ENCODE results near the gene OVAAL.

Gene OVAAL

DNA sequence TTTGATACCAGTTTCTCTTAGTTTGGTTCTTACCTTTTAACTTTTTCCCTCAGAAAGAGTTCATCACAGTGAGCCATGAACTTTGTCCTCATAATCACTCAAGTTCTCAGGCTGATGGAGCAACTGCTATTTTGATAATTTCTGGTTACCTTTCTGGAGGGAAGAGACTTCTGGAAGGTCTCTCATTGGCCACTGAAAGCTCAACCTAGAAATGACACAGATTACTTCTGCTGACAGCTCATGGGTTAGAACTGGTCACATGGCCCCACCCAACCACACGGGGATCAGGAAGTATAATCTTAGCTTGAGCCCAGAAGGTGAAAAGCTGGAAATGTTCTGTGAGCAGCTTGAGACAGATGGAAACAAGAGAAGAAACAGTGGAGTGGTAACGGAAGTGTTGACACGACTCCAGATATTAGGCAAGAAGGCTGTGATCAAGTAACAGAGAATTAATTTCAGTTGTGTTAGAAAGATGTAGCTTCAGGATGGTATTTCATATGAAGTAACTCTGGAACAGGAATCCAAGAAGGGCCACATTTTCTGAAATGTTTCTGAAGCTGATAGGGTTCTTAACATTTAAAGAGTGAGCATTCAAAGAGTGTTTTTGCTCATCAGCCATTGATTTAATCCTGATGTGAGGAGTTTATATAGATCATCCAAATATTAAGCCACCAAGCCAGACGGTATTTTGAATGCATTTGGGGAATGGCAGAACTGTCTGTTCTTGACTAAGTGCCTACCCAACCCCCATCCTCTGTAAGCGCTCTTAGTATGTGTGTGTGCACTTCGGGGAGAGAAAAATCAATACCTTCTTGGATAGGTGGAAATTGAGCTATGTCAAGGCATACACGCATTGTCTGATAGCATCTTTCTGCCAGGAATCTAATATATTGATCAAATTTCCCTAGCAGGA lies 51.1 kb downstream of the OVAAL start:
- DNase-seq, result no peak

DNA sequence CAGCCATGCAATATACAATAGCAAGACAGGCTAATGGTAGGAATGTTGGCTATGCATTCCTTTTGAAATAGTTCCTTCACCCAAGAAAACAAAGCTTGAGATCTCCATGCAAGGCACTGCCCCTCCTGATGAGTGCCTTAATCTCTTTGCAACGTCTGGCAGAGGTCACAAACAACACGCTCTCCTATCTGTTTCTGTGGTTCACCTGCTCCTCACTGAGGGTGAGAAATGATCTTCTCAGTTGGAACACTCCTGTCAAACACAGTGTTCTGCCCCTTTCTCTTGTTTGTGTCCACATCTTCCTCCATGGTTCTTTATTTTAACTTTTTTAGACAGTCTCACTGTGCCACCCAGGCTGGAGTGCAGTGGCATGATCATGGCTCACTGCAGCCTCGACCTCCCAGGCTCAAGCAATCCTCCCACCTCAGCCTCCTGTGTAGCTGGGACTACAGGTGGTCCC lies 51.8 kb downstream of the OVAAL start:
- no peak for DNase-seq

DNA sequence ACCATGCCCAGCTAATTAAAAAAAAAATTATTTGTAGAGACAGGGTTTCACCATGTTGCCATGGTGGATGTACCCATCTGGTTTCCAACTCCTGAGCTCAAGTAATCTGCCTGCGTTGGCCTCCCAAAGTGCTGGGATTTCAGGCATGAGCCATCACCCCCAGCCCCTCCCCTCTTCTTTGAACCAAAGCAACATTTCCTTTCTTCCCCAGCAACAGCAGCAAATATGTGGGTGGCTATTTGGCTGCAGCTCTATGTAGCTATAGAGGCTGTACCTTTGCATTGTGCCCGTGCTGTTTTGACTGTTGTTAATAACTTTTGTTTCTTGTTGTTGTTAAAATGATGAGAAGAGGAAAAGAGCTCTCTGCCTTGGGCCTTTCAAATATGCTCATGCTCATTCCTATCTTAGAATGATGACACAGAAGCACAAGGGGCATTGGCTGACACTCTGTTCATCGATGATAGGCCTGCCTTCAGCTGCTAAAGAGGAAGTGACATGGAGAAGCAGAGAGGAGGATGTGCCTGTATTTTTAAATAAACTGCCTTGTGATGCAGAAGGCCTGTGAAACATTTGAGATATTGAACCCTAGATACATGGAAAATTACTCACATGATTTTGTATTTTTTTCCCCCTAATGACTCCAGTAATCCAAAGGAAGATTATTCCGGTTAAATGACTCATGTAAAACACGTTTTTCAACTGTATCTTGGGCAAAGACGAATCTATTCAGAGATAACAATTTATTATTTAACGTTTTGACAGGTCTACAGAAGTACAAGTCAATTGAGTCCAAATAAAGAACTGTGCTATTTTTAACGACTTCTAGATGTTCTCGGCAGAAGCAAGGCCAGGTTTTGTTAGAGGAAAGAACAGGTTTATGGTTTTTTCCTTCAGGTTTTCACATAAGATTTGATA lies 52.5 kb downstream of the OVAAL start:
- no peak for DNase-seq

DNA sequence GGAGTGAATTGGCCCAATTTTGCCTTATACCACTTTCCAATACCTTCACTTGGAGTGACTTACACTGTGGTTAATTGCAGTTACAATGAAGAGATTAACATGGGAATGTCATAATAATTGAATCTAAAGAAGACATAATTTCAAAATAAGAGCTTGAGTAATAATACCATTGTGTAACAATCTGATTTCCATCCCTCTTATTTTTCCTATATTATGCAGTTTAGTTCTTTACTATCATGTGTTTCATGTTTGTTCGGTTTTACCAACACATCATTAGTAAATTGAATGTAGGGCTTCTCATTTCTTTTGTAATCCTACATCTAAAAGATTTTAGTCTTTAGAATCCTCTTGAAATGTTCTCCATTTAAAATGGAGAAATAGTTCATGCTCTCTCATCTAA lies 53.9 kb downstream of the OVAAL start:
- no peak for DNase-seq

DNA sequence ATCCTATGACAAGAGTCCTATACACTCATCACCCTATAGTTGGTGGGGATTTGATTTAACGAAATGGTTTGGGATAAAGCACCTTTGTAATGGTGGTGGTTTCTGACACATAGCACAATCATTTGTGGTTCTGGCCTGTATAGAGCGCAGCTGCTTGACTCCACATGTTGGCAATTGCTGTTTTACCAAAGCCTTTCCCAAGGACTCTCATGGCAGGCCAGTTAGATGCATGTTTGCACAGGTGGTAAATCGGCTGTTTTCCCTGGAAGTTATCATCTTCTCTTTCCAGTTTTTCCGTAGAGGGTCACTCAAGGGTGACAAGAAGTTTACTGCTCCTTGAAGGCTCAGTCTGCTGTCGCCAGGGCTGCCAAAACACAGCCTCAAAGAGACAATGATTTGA lies 56.0 kb downstream of the OVAAL start:
- DNase-seq, result no peak

DNA sequence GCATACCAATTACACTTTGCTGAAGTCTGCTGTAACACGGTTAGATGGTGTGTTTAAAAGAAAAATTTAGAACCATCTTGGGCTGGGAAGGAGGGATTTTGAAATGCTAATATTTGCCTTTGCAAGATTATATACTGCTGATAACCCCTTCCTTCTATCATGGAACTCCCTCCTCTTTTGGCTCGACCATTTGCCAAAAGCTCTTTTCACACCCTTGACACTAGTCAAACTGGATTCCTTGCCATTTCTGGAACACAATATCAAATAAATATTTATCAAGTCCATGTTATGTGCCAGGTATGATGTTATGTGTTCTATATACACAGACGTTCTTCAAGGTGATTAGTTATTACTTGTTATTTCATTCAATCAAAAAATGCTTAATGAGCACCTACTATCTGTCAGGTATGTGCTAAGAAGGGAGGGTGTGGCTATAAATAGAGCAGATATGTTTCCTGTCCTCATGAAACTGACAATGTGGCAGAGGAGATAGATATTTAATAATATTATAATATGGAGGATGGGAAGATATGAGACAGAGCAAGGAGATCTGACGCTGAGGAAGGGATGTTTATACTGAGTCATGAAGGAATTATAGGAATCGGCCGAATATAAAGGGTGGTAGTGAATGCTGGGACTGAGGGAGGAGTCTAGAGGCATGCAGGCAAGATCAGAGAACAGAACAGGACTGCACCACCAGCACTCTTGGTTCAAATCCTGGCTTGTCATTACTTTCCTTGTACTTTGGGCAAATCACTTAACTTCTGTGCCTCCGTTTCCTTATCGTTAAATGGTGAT lies 56.9 kb downstream of the OVAAL start:
- no peak for DNase-seq
